ENCODE results near the gene SH3BP5L.
"Not testable (repeated sequence)": the region's sequence is repeated elsewhere in the genome, so short reads cannot be mapped to it uniquely, and the experiment has no call there.

SH3BP5L gene

GRCh38 chr1:248810000-248810726 is 15.6 kb downstream of the SH3BP5L start:
- DNase-seq (ENCODE audit: low read depth) = no peak

- DNase-seq (ENCODE audit: low read depth) = no peak
Observed at GRCh38 chr1:248808876-248809275, 16.8 kb downstream of the SH3BP5L start.

- no peak for DNase-seq (ENCODE audit: low read depth)
Observed at GRCh38 chr1:248807067-248807737, 18.5 kb downstream of the SH3BP5L start.

GRCh38 chr1:248805876-248806275 is 19.8 kb downstream of the SH3BP5L start:
- no peak for DNase-seq (ENCODE audit: low read depth)

- no peak for DNase-seq (ENCODE audit: low read depth)
Observed at GRCh38 chr1:248804771-248805681, 20.7 kb downstream of the SH3BP5L start.

GRCh38 chr1:248803501-248803900 is 22.2 kb downstream of the SH3BP5L start:
- not testable (repeated sequence) for DNase-seq (ENCODE audit: low read depth)

- no peak for DNase-seq (ENCODE audit: low read depth)
Observed at GRCh38 chr1:248802454-248802853, 23.3 kb downstream of the SH3BP5L start.

GRCh38 chr1:248800459-248800858 is 25.3 kb downstream of the SH3BP5L start:
- no peak for DNase-seq (ENCODE audit: low read depth)

GRCh38 chr1:248798791-248799190 is 26.9 kb downstream of the SH3BP5L start:
- no peak for DNase-seq (ENCODE audit: low read depth)

GRCh38 chr1:248794663-248795062 is 31.1 kb downstream of the SH3BP5L start:
- DNase-seq (ENCODE audit: low read depth) = not testable (repeated sequence)

GRCh38 chr1:248793592-248793991 is 32.1 kb downstream of the SH3BP5L start:
- no peak for DNase-seq (ENCODE audit: low read depth)

GRCh38 chr1:248792342-248792741 is 33.4 kb downstream of the SH3BP5L start:
- no peak for DNase-seq (ENCODE audit: low read depth)

GRCh38 chr1:248791010-248791409 is 34.7 kb downstream of the SH3BP5L start:
- no peak for DNase-seq (ENCODE audit: low read depth)

- no peak for DNase-seq (ENCODE audit: low read depth)
Observed at GRCh38 chr1:248790456-248790855, 35.3 kb downstream of the SH3BP5L start.

GRCh38 chr1:248789337-248789736 is 36.4 kb downstream of the SH3BP5L start:
- DNase-seq (ENCODE audit: low read depth) = not testable (repeated sequence)

- DNase-seq (ENCODE audit: low read depth) = no peak
Observed at GRCh38 chr1:248788327-248788726, 37.4 kb downstream of the SH3BP5L start.

- no peak for DNase-seq (ENCODE audit: low read depth)
Observed at GRCh38 chr1:248787430-248787829, 38.3 kb downstream of the SH3BP5L start.

- DNase-seq (ENCODE audit: low read depth) = no peak
Observed at GRCh38 chr1:248786156-248786555, 39.6 kb downstream of the SH3BP5L start.

- DNase-seq (ENCODE audit: low read depth) = no peak
Observed at GRCh38 chr1:248783367-248783766, 42.3 kb downstream of the SH3BP5L start.

- no peak for DNase-seq (ENCODE audit: low read depth)
Observed at GRCh38 chr1:248782416-248783141, 43.1 kb downstream of the SH3BP5L start.

GRCh38 chr1:248779350-248779749 is 46.4 kb downstream of the SH3BP5L start:
- no peak for DNase-seq (ENCODE audit: low read depth)

- DNase-seq (ENCODE audit: low read depth) = no peak
Observed at GRCh38 chr1:248778906-248779305, 46.8 kb downstream of the SH3BP5L start.

Data from stimulated activated CD8-positive, alpha-beta memory T cell treated with anti-CD3 and anti-CD28 coated beads, Interleukin-7, amount 100 ng/mL, for 24 hours (primary cell).